ENCODE data around the gene RSPH3.
"Not testable (repeated sequence)": the region's sequence is repeated elsewhere in the genome, so short reads cannot be mapped to it uniquely, and the experiment has no call there.

The RSPH3 gene

DNA sequence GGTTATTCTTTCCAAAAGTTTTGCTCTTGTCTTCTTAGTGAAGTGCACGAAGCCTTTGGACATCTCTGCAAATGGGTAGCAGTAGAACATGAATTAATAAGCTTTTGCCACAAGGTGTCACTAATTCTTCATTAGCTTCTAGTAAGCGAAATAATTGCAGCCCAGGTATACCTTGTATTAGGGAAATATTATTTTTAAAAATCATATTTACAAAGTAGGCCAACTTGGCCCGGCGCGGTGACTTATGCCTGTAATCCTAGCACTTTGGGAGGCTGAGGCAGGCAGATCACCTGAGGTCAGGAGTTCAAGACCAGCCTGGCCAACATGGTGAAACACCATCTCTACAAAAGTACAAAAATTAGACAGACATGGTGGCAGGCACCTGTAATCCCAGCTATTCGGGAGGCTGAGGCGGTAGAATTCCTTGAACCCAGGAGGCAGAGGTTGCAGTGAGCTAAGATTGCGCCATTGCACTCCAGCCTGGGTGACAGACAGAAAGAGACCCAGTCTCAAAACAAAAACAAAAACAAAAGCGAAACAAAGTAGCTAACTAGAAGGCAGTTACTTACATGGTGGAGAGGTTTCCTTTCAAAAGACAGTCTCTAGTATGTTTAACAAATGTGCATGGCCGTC, 8.8 kb upstream of the RSPH3 start:
- no peak overlapping the region for H3K4me3 Mint-ChIP-seq
- no peaks in the 10 kb centered on the region for H3K27me3 Mint-ChIP-seq (ENCODE audit: low read depth)
- H3K4me1 Mint-ChIP-seq (ENCODE audit: low read depth): peaks cover 9% of the 10 kb centered on the region
- no peaks in the 10 kb centered on the region for H3K9me3 Mint-ChIP-seq
- H3K36me3 Mint-ChIP-seq (ENCODE audit: low read depth): no peaks in the 10 kb centered on the region
- peak overlapping the region; percentile 26 for H3K27ac Mint-ChIP-seq

DNA sequence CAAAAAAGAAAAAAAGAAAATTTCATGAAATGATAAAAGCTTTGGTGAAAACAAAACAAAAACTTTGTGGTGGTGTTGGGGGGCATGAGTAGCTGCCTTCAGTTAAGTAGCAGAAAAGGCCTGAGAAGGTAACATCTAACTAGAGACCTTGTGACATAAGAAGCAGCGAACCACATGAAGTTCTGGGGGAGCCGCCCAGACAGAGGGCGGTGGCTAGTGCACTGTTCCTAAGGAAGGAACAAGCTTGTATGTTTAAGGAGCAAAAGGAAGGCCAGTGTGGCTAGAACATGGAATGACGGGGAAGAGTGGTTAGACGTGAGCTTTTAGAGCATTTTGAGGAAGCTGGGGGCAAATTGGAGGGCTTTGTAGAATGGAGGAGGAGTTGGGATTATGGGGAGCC, 7.5 kb upstream of the RSPH3 start:
- no peaks in the 10 kb centered on the region for H3K9me3 Mint-ChIP-seq
- H3K4me3 Mint-ChIP-seq: no peak overlapping the region
- no peak overlapping the region for H3K27ac Mint-ChIP-seq
- peaks cover 3% of the 10 kb centered on the region for H3K36me3 Mint-ChIP-seq (ENCODE audit: low read depth)
- H3K4me1 Mint-ChIP-seq (ENCODE audit: low read depth): peaks cover 9% of the 10 kb centered on the region
- no peaks in the 10 kb centered on the region for H3K27me3 Mint-ChIP-seq (ENCODE audit: low read depth)

DNA sequence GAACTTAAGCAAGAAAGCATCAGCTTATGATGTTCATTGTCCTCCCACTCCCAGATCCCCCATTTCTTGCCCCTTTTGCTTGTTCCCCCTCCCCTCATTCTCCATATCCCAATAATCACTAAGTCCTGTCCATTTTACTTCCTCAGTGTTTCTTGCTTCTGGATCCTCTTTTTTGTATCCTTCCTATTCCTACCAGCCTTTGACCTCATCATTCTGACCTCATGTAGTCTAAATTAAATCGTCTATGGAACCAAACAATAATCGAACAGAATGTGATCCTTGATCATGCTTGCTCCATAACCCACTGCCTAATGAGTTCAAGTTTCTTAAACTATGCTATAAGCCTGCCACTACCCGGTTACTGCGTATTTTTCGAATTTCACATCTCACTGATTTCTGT, 5.4 kb upstream of the RSPH3 start:
- H3K4me1 Mint-ChIP-seq (ENCODE audit: low read depth): peaks cover 14% of the 10 kb centered on the region
- no peaks in the 10 kb centered on the region for H3K9me3 Mint-ChIP-seq
- no peaks in the 10 kb centered on the region for H3K27me3 Mint-ChIP-seq (ENCODE audit: low read depth)
- H3K4me3 Mint-ChIP-seq: no peak overlapping the region
- no peak overlapping the region for H3K27ac Mint-ChIP-seq
- H3K36me3 Mint-ChIP-seq (ENCODE audit: low read depth): peaks cover 3% of the 10 kb centered on the region

DNA sequence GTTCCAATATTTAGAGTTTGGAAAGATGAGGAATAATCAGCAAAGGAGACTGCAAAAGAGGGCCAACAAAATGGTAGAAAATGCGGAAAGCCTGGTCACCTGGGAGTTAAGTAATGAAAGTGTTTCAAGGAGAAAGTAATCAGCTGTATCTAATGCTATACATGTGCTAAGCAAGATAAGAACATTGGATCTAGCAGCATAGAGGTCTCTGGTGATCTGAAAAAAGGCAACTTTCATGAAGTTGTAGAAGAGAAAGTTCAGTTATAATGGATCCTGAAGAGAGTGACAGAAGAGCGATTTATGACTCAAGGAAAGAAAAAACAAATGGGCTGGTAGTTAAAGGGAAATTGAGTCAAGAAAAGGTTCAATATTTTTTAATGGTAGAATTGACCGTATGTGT, 4.6 kb upstream of the RSPH3 start:
- Mint-ChIP-seq H3K4me3 (no peak overlapping the region), H3K36me3 (ENCODE audit: low read depth) (peaks cover 3% of the 10 kb centered on the region), H3K9me3 (no peaks in the 10 kb centered on the region), H3K27me3 (ENCODE audit: low read depth) (no peaks in the 10 kb centered on the region), H3K27ac (no peak overlapping the region), H3K4me1 (ENCODE audit: low read depth) (peaks cover 15% of the 10 kb centered on the region)

DNA sequence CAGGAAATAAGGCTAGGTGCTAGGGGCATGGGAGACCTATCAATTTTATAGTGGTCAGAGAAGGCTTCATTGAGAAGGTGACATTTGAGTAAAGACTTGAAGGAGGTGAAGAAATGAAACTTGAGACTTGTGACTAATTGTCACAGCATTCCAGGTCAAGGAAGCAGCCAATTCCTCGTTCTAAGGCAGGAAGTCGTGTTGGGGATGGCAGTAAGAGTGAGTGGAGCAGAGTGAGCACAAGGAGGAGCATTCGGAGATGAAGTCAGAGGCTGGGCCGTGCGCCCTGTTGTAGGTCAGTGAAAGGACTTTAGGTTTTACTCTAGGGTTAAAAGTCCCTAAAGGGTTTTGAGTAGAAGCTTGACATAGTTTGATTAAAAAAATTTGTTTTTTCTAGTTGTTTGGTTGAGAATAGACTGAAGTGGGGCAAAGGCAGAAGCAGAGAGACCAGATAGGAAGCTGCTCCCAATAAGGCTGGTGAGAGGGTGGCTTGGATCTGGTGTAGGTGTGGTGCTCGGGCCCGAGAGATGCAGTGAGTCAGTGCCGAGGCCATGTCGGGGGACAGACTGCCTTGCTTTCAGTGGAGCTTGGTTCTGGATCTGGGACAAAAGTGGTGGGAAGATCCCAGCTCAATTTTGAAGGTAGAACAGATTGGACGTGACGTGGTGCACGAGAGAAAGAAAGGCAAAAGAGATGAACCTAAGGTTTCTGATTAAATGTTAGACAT, 2.6 kb upstream of the RSPH3 start:
- H3K4me1 Mint-ChIP-seq (ENCODE audit: low read depth): peaks cover 16% of the 10 kb centered on the region
- no peak overlapping the region for H3K4me3 Mint-ChIP-seq
- H3K27me3 Mint-ChIP-seq (ENCODE audit: low read depth): no peaks in the 10 kb centered on the region
- peaks cover 3% of the 10 kb centered on the region for H3K36me3 Mint-ChIP-seq (ENCODE audit: low read depth)
- no peak overlapping the region for H3K27ac Mint-ChIP-seq
- no peaks in the 10 kb centered on the region for H3K9me3 Mint-ChIP-seq

DNA sequence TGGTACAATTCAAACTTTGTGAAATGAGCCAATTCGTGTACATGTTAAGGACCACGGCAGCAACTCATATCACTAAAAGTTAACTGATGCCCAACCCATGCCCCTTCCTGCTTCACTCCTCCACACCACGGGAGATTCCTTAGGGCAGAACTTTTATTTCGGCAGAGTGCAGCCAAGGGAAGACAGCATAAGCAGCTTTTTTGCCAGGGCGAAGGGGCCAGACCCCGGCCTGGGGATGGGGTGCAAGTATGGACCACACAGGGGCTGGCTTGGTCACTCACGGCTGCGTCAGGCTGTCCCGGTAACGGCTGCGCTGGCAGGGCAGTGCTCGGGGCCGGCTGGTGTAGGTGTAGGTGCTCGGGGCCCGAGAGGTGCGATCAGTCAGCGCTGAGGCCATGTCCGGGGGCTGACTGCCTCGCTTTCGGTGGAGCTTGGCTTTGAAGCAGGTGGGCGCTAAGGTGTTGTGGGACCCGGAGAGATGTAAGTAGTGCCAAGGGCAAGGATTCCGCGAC, 792 bp downstream of the RSPH3 start:
- peaks cover 7% of the 10 kb centered on the region for H3K36me3 Mint-ChIP-seq (ENCODE audit: low read depth)
- H3K27me3 Mint-ChIP-seq (ENCODE audit: low read depth): no peaks in the 10 kb centered on the region
- no peaks in the 10 kb centered on the region for H3K9me3 Mint-ChIP-seq
- peak overlapping the region; percentile 99 for H3K4me3 Mint-ChIP-seq
- H3K27ac Mint-ChIP-seq: peak overlapping the region; percentile 95
- H3K4me1 Mint-ChIP-seq (ENCODE audit: low read depth): peaks cover 22% of the 10 kb centered on the region

DNA sequence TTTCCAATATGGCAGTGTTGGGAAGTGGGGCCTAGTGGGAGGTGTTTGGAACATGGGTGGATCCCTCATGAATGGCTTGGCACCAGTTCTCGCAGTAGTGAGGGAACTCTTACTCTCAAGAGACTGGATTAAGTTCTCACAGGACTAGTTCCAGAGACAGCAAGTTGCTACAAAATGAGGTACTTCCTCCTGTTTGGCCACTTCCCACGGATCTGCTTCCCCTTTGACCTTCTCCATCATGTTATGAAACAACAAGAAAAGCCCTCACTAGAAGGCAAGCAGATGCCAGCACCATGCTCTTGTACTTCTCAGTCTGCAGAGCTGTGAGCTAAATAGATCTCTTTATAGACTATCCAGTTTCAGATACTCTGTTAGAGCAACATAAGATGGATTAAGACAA, 3.1 kb downstream of the RSPH3 start:
- no peak overlapping the region for H3K4me3 Mint-ChIP-seq

DNA sequence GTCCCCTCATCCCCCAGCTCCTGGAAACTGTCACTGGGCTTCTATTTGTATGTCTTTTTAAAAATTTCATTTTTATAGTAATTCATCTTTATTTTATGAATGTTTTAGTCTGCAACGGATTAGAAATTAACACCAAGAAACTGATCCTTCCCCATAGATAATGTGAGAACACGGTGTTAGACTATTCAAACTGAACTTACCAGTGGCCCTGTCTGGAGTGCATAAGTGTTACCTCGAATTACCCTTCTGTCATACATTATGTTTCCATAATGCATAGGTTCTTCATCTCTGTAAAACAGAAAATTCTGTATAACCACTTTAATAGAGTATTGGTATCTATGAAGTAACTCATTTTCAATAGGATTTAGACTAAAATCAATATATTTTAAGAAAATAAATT, 6.4 kb downstream of the RSPH3 start:
- peaks cover 12% of the 10 kb centered on the region for H3K4me1 Mint-ChIP-seq (ENCODE audit: low read depth)
- peaks cover 12% of the 10 kb centered on the region for H3K9me3 Mint-ChIP-seq
- no peak overlapping the region for H3K27ac Mint-ChIP-seq
- peaks cover 12% of the 10 kb centered on the region for H3K36me3 Mint-ChIP-seq (ENCODE audit: low read depth)
- H3K27me3 Mint-ChIP-seq (ENCODE audit: low read depth): no peaks in the 10 kb centered on the region
- H3K4me3 Mint-ChIP-seq: no peak overlapping the region

More for the DNA sequence above, 3.1 kb downstream of the RSPH3 start:
- peaks cover 22% of the 10 kb centered on the region for H3K4me1 Mint-ChIP-seq (ENCODE audit: low read depth)
- peaks cover 4% of the 10 kb centered on the region for H3K36me3 Mint-ChIP-seq (ENCODE audit: low read depth)
- H3K27me3 Mint-ChIP-seq (ENCODE audit: low read depth): no peaks in the 10 kb centered on the region
- no peak overlapping the region for H3K27ac Mint-ChIP-seq
- no peaks in the 10 kb centered on the region for H3K9me3 Mint-ChIP-seq

DNA sequence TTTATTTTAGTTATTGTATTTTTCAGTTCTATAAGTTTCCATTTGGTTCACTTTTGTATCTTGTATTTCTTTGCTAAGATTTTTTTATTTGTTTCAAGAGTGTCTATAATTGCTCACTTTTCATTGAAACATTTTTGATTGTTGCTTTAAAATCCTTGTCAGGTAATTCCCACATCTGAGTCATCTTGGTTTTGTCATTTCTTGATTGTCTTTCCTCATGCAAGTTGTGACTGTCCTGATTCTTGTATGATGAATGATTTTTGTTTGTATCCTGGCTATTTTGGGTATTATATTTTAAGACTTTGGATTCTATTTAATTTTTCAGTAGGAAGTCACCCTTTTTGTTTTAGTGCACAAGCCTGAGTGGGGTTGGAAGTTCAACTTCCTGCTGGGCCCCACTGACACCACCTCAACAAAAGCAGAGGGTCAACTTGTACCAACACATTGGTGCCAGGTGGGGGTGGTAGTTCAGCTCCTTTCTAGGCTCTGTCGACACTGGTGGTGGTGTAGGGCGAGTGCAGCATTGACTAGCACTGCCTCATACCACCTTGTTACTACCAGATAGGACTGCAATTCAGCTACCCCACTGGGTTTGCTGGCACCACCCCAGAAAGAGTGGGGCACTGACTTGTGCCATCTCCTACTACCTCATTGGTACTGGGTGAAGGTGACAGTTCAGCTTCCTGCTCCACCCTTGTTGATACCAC, 8.8 kb downstream of the RSPH3 start:
- no peaks in the 10 kb centered on the region for H3K27me3 Mint-ChIP-seq (ENCODE audit: low read depth)
- peaks cover 18% of the 10 kb centered on the region for H3K36me3 Mint-ChIP-seq (ENCODE audit: low read depth)
- H3K4me3 Mint-ChIP-seq: no peak overlapping the region
- no peak overlapping the region for H3K27ac Mint-ChIP-seq
- H3K9me3 Mint-ChIP-seq: peaks cover 23% of the 10 kb centered on the region
- peaks cover 10% of the 10 kb centered on the region for H3K4me1 Mint-ChIP-seq (ENCODE audit: low read depth)

DNA sequence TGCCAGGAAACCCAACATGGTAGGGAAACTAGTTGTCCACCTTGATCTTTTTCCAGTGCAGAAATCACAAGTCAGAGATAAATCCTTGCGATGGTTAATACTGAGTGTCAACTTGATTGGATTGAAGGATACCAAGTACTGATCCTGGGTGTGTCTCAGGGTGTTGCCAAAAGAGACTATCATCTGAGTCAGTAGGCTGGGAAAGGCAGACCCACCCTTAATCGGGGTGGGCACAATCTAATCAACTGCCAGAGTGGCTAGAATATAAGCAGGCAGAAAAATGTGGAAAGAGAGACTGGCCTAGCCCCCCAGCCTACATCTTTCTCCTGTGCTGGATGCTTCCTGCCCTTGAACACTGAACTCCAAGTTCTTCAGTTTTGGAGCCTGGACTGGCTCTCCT, 10.3 kb downstream of the RSPH3 start:
- H3K27me3 Mint-ChIP-seq (ENCODE audit: low read depth); H3K27ac Mint-ChIP-seq; H3K4me1 Mint-ChIP-seq (ENCODE audit: low read depth); H3K4me3 Mint-ChIP-seq: not testable (repeated sequence)
- Mint-ChIP-seq H3K9me3 (peaks cover 23% of the 10 kb centered on the region), H3K36me3 (ENCODE audit: low read depth) (peaks cover 14% of the 10 kb centered on the region)

DNA sequence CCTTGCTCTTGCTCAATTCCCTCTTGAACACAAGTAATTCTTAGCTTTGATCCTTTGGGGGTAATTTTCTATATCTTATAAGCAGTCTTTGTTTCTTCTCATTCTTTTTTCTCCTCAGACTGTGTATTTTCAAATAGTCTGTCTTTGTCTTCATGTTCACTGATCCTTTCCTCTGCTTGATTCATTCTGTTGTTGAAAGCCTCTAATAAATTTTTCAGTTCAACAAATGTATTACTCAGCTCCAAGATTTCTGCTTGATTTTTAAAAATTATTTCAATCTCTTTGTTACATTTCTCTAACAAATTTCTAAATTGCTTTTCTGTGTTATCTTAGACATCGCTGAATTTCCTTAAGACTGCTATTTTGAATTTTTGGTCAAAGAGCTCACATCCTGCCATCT, 11.5 kb downstream of the RSPH3 start:
- H3K36me3 Mint-ChIP-seq (ENCODE audit: low read depth): peaks cover 14% of the 10 kb centered on the region
- H3K4me1 Mint-ChIP-seq (ENCODE audit: low read depth): peaks cover 5% of the 10 kb centered on the region
- H3K27me3 Mint-ChIP-seq (ENCODE audit: low read depth): no peaks in the 10 kb centered on the region
- H3K27ac Mint-ChIP-seq: no peak overlapping the region
- H3K9me3 Mint-ChIP-seq: peaks cover 23% of the 10 kb centered on the region
- H3K4me3 Mint-ChIP-seq: no peak overlapping the region

DNA sequence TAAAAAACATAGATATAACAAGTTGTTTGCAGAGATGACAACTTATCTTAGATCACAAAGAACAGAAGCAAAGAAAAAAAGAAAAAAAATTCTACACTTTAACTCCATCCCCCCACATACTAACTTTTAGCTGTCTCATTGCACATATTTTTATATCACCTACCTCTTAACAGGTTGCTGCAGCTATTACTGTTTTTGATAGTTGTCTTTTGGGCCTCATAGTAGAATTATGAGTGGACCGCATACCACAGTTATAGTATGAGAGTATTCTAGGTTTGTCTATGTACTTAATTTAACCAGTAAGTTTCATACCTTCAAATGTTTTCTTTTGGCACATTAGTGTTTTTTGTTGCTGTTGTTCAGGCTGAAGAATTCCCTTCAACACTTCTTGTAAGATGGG, 12.3 kb downstream of the RSPH3 start:
- Mint-ChIP-seq H3K4me1 (ENCODE audit: low read depth) (peaks cover 5% of the 10 kb centered on the region), H3K36me3 (ENCODE audit: low read depth) (peaks cover 14% of the 10 kb centered on the region), H3K9me3 (peaks cover 23% of the 10 kb centered on the region), H3K27ac (no peak overlapping the region), H3K4me3 (no peak overlapping the region), H3K27me3 (ENCODE audit: low read depth) (no peaks in the 10 kb centered on the region)

DNA sequence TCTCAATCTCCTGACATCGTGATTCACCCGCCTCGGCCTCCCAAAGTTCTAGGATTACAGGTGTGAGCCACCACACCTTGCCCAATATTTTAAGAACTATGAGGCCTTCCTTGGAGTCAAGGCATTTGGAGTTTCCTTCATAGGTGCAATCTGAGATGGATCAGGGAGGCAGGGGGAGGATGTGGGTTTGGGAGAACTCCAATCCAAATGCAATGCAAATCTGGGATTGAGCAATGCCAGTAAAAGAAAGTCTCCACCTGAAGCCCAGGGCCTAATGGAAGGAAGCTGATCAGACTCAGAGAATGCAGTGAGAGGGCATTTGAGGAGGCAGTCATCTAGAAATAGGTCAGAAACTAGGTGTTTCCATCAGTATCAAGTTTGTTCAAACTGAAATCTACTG, 21.2 kb downstream of the RSPH3 start:
- no peak overlapping the region for H3K27ac Mint-ChIP-seq
- H3K4me3 Mint-ChIP-seq: no peak overlapping the region
- no peaks in the 10 kb centered on the region for H3K27me3 Mint-ChIP-seq (ENCODE audit: low read depth)
- H3K9me3 Mint-ChIP-seq: no peaks in the 10 kb centered on the region
- H3K4me1 Mint-ChIP-seq (ENCODE audit: low read depth): no peaks in the 10 kb centered on the region
- peaks cover 5% of the 10 kb centered on the region for H3K36me3 Mint-ChIP-seq (ENCODE audit: low read depth)

DNA sequence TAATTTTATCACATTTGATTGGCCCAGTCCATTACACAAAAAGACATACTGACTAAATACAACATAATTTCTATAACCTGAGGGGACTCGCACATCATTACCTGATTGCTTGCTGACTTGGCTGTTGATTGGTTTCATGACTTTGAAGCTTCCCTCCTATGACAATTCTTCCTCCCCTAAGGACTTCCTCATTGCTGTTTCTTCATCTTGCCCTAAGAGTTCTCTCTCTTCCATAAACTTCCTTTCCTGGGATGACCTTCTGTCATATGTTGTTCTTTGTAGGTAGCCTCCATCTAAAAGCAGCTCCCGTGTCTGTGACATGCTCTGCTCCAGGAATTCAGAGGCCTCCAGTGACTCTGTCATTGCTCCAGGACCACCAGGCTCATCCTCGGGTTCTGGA, 22.6 kb downstream of the RSPH3 start:
- Mint-ChIP-seq H3K9me3 (no peaks in the 10 kb centered on the region), H3K36me3 (ENCODE audit: low read depth) (peaks cover 5% of the 10 kb centered on the region), H3K4me3 (no peak overlapping the region), H3K27ac (no peak overlapping the region), H3K4me1 (ENCODE audit: low read depth) (no peaks in the 10 kb centered on the region), H3K27me3 (ENCODE audit: low read depth) (no peaks in the 10 kb centered on the region)
